H1 (cell line): ENCODE data around the gene SUCLG2. TPM values are rescaled to one million over a fixed set of nuclear protein-coding genes. Genes with fewer than 3 reads are reported as not detected.

Experiments
- CTCF ChIA-PET: fragments of 300-600 bp; sonication (Branson Sonifier 250); formaldehyde crosslinking; loops from one replicate; lab custom pipeline; 2021; ENCODE audit not compliant: partially characterized antibody; lab: Charles Lee
- POLR2A ChIA-PET: fragments of 300-600 bp; sonication (Branson Sonifier 250); formaldehyde crosslinking; loops from one replicate; lab custom pipeline; 2021; ENCODE audit warnings: inconsistent platforms; ENCODE audit not compliant: partially characterized antibody; lab: Charles Lee
- DNase-seq, 2 experiments: peaks; one replicate each; pipeline versions ENCODE4 v3.0.0 to v3.0.0-alpha.2; 2010 to 2022; ENCODE audit warnings: low spot score in 2 of 2, low read depth in 1 of 2, mixed read lengths in 1 of 2
- FAIRE-seq: peaks from 2 replicates; lab custom pipeline; 2011; peaks lifted over from hg19 to GRCh38; lab: Jason Lieb, UNC
- H2AFZ ChIP-seq: 2 replicates; pipeline ENCODE4 v1.8.1; 2012; ENCODE audit warnings: low read length, inconsistent platforms
- H2AK5ac ChIP-seq: 2 replicates; pipeline ENCODE4 v1.6.1; 2013; ENCODE audit warnings: low read depth, low read length
- H2BK120ac ChIP-seq: replicated peaks from 2 replicates; pipeline ENCODE3; 2013; ENCODE audit warnings: low read depth, low read length, inconsistent platforms
- H2BK12ac ChIP-seq: 2 replicates; pipeline ENCODE4 v1.6.1; 2013; ENCODE audit warnings: low read depth, low read length
- H2BK15ac ChIP-seq: 2 replicates; pipeline ENCODE4 v1.6.1; 2013; ENCODE audit warnings: low read length
- H2BK20ac ChIP-seq: 2 replicates; pipeline ENCODE4 v1.6.1; 2013; ENCODE audit warnings: low read length
- H2BK5ac ChIP-seq: 2 replicates; pipeline ENCODE4 v1.6.1; 2013; ENCODE audit warnings: low read depth, low read length
- H3K14ac ChIP-seq: 2 replicates; pipeline ENCODE4 v1.6.1; 2013; ENCODE audit warnings: inconsistent platforms; ENCODE audit not compliant: insufficient read length
- H3K18ac ChIP-seq: 2 replicates; pipeline ENCODE4 v1.6.1; 2013; ENCODE audit warnings: low read length; ENCODE audit errors: extremely low read depth
- H3K23ac ChIP-seq: 2 replicates; pipeline ENCODE4 v1.6.1; 2013; ENCODE audit warnings: inconsistent platforms; ENCODE audit not compliant: insufficient read length
- H3K23me2 ChIP-seq: 2 replicates; pipeline ENCODE4 v1.6.1; 2013; ENCODE audit warnings: low read depth, low read length
- H3K27ac ChIP-seq: 2 replicates; pipeline ENCODE4 v1.6.1; 2011; ENCODE audit warnings: low read depth, low read length, inconsistent platforms
- H3K27me3 ChIP-seq, 4 experiments: replicated peaks in 1 of 4; 1 replicate in 1 of 4; 2 replicates in 3 of 4; pipeline versions ENCODE4 v1.6.1 to v1.8.1; 2011 to 2013; ENCODE audit warnings: low read length in 3 of 4, mild to moderate bottlenecking in 3 of 4, inconsistent platforms in 2 of 4, mixed read lengths in 2 of 4, moderate library complexity in 1 of 4; ENCODE audit not compliant: control insufficient read depth in 3 of 4, insufficient read depth in 3 of 4; ENCODE audit errors: extremely low read depth in 1 of 4
- H3K36me3 ChIP-seq, 4 experiments: 2 replicates each; pipeline versions ENCODE4 v1.6.1 to v1.8.1; 2011 to 2013; ENCODE audit warnings: mild to moderate bottlenecking in 4 of 4, low read length in 3 of 4, moderate library complexity in 2 of 4, control low read depth in 1 of 4, inconsistent platforms in 1 of 4; ENCODE audit not compliant: insufficient read depth in 4 of 4, control insufficient read depth in 2 of 4
- H3K4ac ChIP-seq: replicated peaks from 2 replicates; pipeline ENCODE3; 2013; ENCODE audit warnings: low read length, low read depth, mixed read lengths, inconsistent platforms; ENCODE audit not compliant: insufficient read length
- H3K4me1 ChIP-seq, 4 experiments: replicated peaks in 1 of 4; 1 replicate in 1 of 4; 2 replicates in 3 of 4; pipeline versions ENCODE4 v1.6.1 to v1.8.1; 2011 to 2013; ENCODE audit warnings: low read length in 3 of 4, inconsistent platforms in 2 of 4, mixed read lengths in 1 of 4; ENCODE audit not compliant: insufficient read depth in 4 of 4, control insufficient read depth in 3 of 4
- H3K4me2 ChIP-seq, 2 experiments: 2 replicates each; pipeline versions ENCODE4 v1.6.1 to v1.8.1; 2011 to 2013; ENCODE audit warnings: low read depth in 2 of 2, low read length in 2 of 2, control low read depth in 1 of 2, inconsistent platforms in 1 of 2, mild to moderate bottlenecking in 1 of 2; ENCODE audit not compliant: insufficient read depth in 1 of 2
- H3K4me3 ChIP-seq, 4 experiments: fragments of 200-600, 300-600 bp in 1 of 4; sonication (generic), shearing (Covaris generic), sonication (Bioruptor Twin) in 1 of 4; 2 replicates each; pipeline versions ENCODE4 v1.5.1 to v1.8.1; 2011 to 2016; ENCODE audit warnings: low read length in 4 of 4, low read depth in 3 of 4, control low read depth in 2 of 4, inconsistent platforms in 2 of 4, mild to moderate bottlenecking in 2 of 4, mixed read lengths in 1 of 4, moderate library complexity in 1 of 4; ENCODE audit not compliant: insufficient read depth in 2 of 4; ENCODE audit errors: extremely low read depth in 1 of 4
- H3K56ac ChIP-seq: replicated peaks from 2 replicates; pipeline ENCODE3; 2013; ENCODE audit warnings: low read depth, mild to moderate bottlenecking, mixed read lengths, low read length, inconsistent platforms; ENCODE audit not compliant: insufficient read length
- H3K79me1 ChIP-seq: 2 replicates; pipeline ENCODE4 v1.6.1; 2013; ENCODE audit warnings: low read depth, low read length, control low read depth
- H3K79me2 ChIP-seq, 2 experiments: 2 replicates each; pipeline versions ENCODE4 v1.6.1 to v1.8.1; 2012 to 2013; ENCODE audit warnings: low read length in 2 of 2, mild to moderate bottlenecking in 2 of 2, inconsistent platforms in 1 of 2; ENCODE audit not compliant: insufficient read depth in 2 of 2, control insufficient read depth in 1 of 2
- H3K9ac ChIP-seq, 4 experiments: replicated peaks in 1 of 4; 1 replicate in 1 of 4; 2 replicates in 3 of 4; pipeline versions ENCODE4 v1.6.1 to v1.8.1; 2011 to 2013; ENCODE audit warnings: low read depth in 3 of 4, low read length in 3 of 4, control low read depth in 2 of 4, mild to moderate bottlenecking in 2 of 4, moderate library complexity in 2 of 4, inconsistent platforms in 1 of 4; ENCODE audit errors: extremely low read depth in 1 of 4
- H3K9me3 ChIP-seq, 2 experiments: 2 replicates each; pipeline versions ENCODE4 v1.6.1 to v1.8.1; 2012 to 2013; ENCODE audit warnings: mild to moderate bottlenecking in 2 of 2, moderate library complexity in 2 of 2, control low read depth in 1 of 2, inconsistent platforms in 1 of 2, low read depth in 1 of 2, low read length in 1 of 2, mixed read lengths in 1 of 2; ENCODE audit not compliant: insufficient read depth in 2 of 2
- H4K20me1 ChIP-seq, 2 experiments: replicated peaks in 1 of 2; 2 replicates each; pipeline versions ENCODE3 to v1.8.1; 2011 to 2013; ENCODE audit warnings: inconsistent platforms in 2 of 2, low read length in 2 of 2, mild to moderate bottlenecking in 1 of 2; ENCODE audit not compliant: insufficient read depth in 2 of 2, control insufficient read depth in 1 of 2
- H4K5ac ChIP-seq: 2 replicates; pipeline ENCODE4 v1.6.1; 2013; ENCODE audit warnings: low read length, low read depth, mixed read lengths, inconsistent platforms; ENCODE audit not compliant: insufficient read length
- H4K8ac ChIP-seq: 2 replicates; pipeline ENCODE4 v1.8.0; 2013; ENCODE audit warnings: mild to moderate bottlenecking, moderate library complexity, low read length, inconsistent platforms; ENCODE audit not compliant: insufficient read depth; ENCODE audit errors: extremely low read depth
- H4K91ac ChIP-seq: replicated peaks from 2 replicates; pipeline ENCODE3; 2013; ENCODE audit warnings: low read length, mixed read lengths, inconsistent platforms; ENCODE audit not compliant: insufficient read length
- TCF12 ChIP-seq: IDR thresholded peaks from 2 replicates; pipeline ENCODE4 v1.6.1; 2011; ENCODE audit warnings: low read depth, mild to moderate bottlenecking, low read length
- WGBS, 2 experiments: shearing (Covaris generic) in 1 of 2; methylation state at CpG; one replicate each; pipeline versions ENCODE4 v1.1.6 to v1.1.7; 2013 to 2015; ENCODE audit warnings: low lambda C conversion rate in 2 of 2, mixed read lengths in 2 of 2, inconsistent platforms in 1 of 2, low coverage in 1 of 2, missing lambda C conversion rate in 1 of 2; ENCODE audit not compliant: insufficient replicate concordance in 2 of 2, insufficient coverage in 1 of 2, insufficient read length in 1 of 2; ENCODE audit errors: extremely low coverage in 1 of 2, missing lambda C conversion rate in 1 of 2; 5-methylcytosine and 5-hydroxymethylcytosine counted together
- polyA plus RNA-seq, 7 experiments: library from polyadenylated mRNA; depleted of rRNA in 3 of 7; stranded (reverse) in 5 of 7; unstranded in 2 of 7; fragments of >200 nt in 5 of 7; fragments of 200-250 nt in 2 of 7; gene quantifications; 1 replicate in 5 of 7; 2 replicates in 1 of 7; 4 replicates in 1 of 7; pipeline versions ENCODE4 v1.2.1 to v1.2.3, GENCODE V29; 2011 to 2013; ENCODE audit warnings: missing spikeins in 2 of 7, mixed read lengths in 2 of 7
- total RNA-seq: library from RNA; stranded (reverse); fragmentation: NEBNext Ultra II Directional; extraction: Animal tissue kit (Norgen Biotek cat#: 25700); gene quantifications from 2 replicates; pipeline ENCODE4 v1.2.1, GENCODE V29; 2021

SUCLG2 gene
- total and polyA plus RNA-seq, 2 of the 8 experiments (the other 6 are each of a cell fraction or from before 2014, with no cell fraction given) = 12.9 to 46.2 TPM

GRCh38 chr3:67644827-67645226 lies 9.6 kb downstream of the SUCLG2 start:
- H4K8ac ChIP-seq = no peak overlapping the region
- ChIA-PET CTCF (no interaction called here), POLR2A (no interaction called here)
- H3K14ac ChIP-seq = no peak overlapping the region
- H3K4me2 ChIP-seq = no peak overlapping the region
- H3K4me1 ChIP-seq = peaks cover 0 to 5% (median 1%) of the 10 kb centered on the region in 4 experiments; a peak in 2 of 7 replicates
- no peak overlapping the region for H4K91ac ChIP-seq
- H2BK12ac ChIP-seq = no peak overlapping the region
- no peak overlapping the region for H4K5ac ChIP-seq
- no peak overlapping the region for H2AFZ ChIP-seq
- no peak for FAIRE-seq
- H3K4me3 ChIP-seq = no peak overlapping the region
- no peak overlapping the region for H2BK120ac ChIP-seq
- H2BK15ac ChIP-seq = no peak overlapping the region
- no peak overlapping the region for H3K9ac ChIP-seq
- peaks cover 0 to 1% (median 0%) of the 10 kb centered on the region in 4 experiments; a peak in 1 of 7 replicates for H3K27me3 ChIP-seq
- H3K27ac ChIP-seq = no peak overlapping the region
- H3K79me2 ChIP-seq = peaks cover 0 to 30% of the 10 kb centered on the region in 2 experiments; a peak in 2 of 4 replicates
- no peaks in the 10 kb centered on the region for H3K23me2 ChIP-seq
- H3K18ac ChIP-seq = no peak overlapping the region
- peaks cover 0 to 3% of the 10 kb centered on the region in 2 experiments for H4K20me1 ChIP-seq
- no peak overlapping the region for H2AK5ac ChIP-seq
- no peak for DNase-seq
- H3K4ac ChIP-seq = no peak overlapping the region
- no peaks in the 10 kb centered on the region for H3K9me3 ChIP-seq
- H3K56ac ChIP-seq = no peak overlapping the region
- no peak overlapping the region for H2BK5ac ChIP-seq
- no peak for TF ChIP-seq TCF12
- no peaks in the 10 kb centered on the region; the same call in 1 of the 2 replicates for H3K79me1 ChIP-seq
- 95% methylated on average over 1 of the region's 1 CpG; no CpG with 5 or more reads in 1 of the 2 experiments for WGBS, 2 experiments
- no peak overlapping the region for H3K23ac ChIP-seq
- no peak overlapping the region for H2BK20ac ChIP-seq
- H3K36me3 ChIP-seq = peaks cover 0 to 3% (median 0%) of the 10 kb centered on the region in 4 experiments; a peak in 3 of 8 replicates
